OCI-LY7 (cell line): ENCODE results near the gene MGA. TPM values are rescaled to one million over a fixed set of nuclear protein-coding genes. Genes with fewer than 3 reads are reported as not detected.

Experiments used
- BruUV-seq: library from RNA; stranded (reverse); fragments of 400-500 nt; replicated peaks from 2 replicates; lab custom pipeline; 2021; lab: Mats Ljungman, UMichigan
- CTCF ChIA-PET: fragments of 300-600 bp; sonication (Branson Sonifier 250); formaldehyde crosslinking; loops from one replicate; lab custom pipeline; 2022; ENCODE audit warnings: antibody characterized with exemption; ENCODE audit not compliant: unreplicated experiment; lab: Charles Lee
- POLR2A ChIA-PET: fragments of 300-600 bp; sonication (Branson Sonifier 250); formaldehyde crosslinking; loops from one replicate; lab custom pipeline; 2022; ENCODE audit warnings: antibody characterized with exemption; lab: Charles Lee
- DNase-seq: peaks from one replicate; pipeline ENCODE4 v3.0.0-alpha.2; 2015; ENCODE audit warnings: low spot score
- H2AFZ ChIP-seq: fragments of 200-600 bp; sonication (generic), shearing (Covaris generic); 2 replicates; pipeline ENCODE4 v1.6.1; 2014; ENCODE audit warnings: mild to moderate bottlenecking, antibody characterized with exemption, low read length, moderate library complexity
- H3K27ac ChIP-seq: fragments of 200-600 bp; sonication (generic); 2 replicates; pipeline ENCODE4 v1.5.1; 2014; ENCODE audit warnings: mixed run types, low read depth, mild to moderate bottlenecking, moderate library complexity, low read length, inconsistent platforms; ENCODE audit not compliant: poor library complexity, severe bottlenecking
- H3K36me3 ChIP-seq: fragments of 200-600 bp; sonication (generic); 2 replicates; pipeline ENCODE4 v1.6.1; 2014; ENCODE audit warnings: mild to moderate bottlenecking, antibody characterized with exemption, low read length, moderate library complexity, mixed read lengths; ENCODE audit not compliant: insufficient read depth
- H3K4me1 ChIP-seq: fragments of 200-600 bp; sonication (generic); 2 replicates; pipeline ENCODE4 v1.5.1; 2014; ENCODE audit warnings: mild to moderate bottlenecking, low read length; ENCODE audit not compliant: insufficient read depth, poor library complexity, severe bottlenecking
- H3K4me2 ChIP-seq: fragments of 200-600 bp; sonication (generic); 2 replicates; pipeline ENCODE4 v1.6.1; 2014; ENCODE audit warnings: mild to moderate bottlenecking, low read length
- H3K4me3 ChIP-seq: fragments of 200-600 bp; sonication (generic); 2 replicates; pipeline ENCODE4 v1.5.1; 2014; ENCODE audit warnings: mild to moderate bottlenecking, low read depth, low read length; ENCODE audit not compliant: poor library complexity, severe bottlenecking
- H3K79me2 ChIP-seq: fragments of 200-600 bp; sonication (generic); 2 replicates; pipeline ENCODE4 v1.6.1; 2016; ENCODE audit warnings: low read depth, mild to moderate bottlenecking, low read length, moderate library complexity, mixed read lengths; ENCODE audit not compliant: insufficient read depth
- H3K9me2 ChIP-seq: fragments of 200-600 bp; sonication (generic); 2 replicates; pipeline ENCODE4 v1.6.1; 2016; ENCODE audit warnings: mild to moderate bottlenecking, low read length, mixed read lengths; ENCODE audit not compliant: insufficient read depth
- H3K9me3 ChIP-seq: fragments of 200-600 bp; sonication (generic); 2 replicates; pipeline ENCODE4 v1.6.1; 2014; ENCODE audit warnings: mild to moderate bottlenecking, mixed run types, low read length, mixed read lengths
- H4K20me1 ChIP-seq: fragments of 200-600 bp; sonication (generic); 2 replicates; pipeline ENCODE4 v1.6.1; 2014; ENCODE audit warnings: mild to moderate bottlenecking, antibody characterized with exemption, low read length, moderate library complexity, mixed read lengths; ENCODE audit not compliant: insufficient read depth
- EZH2phosphoT487 ChIP-seq: fragments of 200-600 bp; sonication (generic); IDR thresholded peaks from 2 replicates; pipeline ENCODE4 v1.6.1; 2018; ENCODE audit warnings: low read depth, borderline replicate concordance, mild to moderate bottlenecking, mixed run types, antibody characterized with exemption, low read length, moderate library complexity, mixed read lengths
- intact Hi-C: fragments of 100-400 bp; cut with micrococcal nuclease; formaldehyde crosslinking; loops from one replicate; pipeline ENCODE4 v1.10.0; 2022; ENCODE audit not compliant: unreplicated experiment
- total RNA-seq, 2 experiments: library from RNA; depleted of rRNA in 1 of 2; stranded (reverse); fragments of >200 nt in 1 of 2; shearing (Covaris generic) in 1 of 2; gene quantifications; 2 replicates each; pipeline ENCODE4 v1.2.3, GENCODE V29; 2014 to 2022
- TF ChIP-seq, protein P1 (sequence below): fragments of 200-600 bp; sonication (generic); conservative IDR thresholded peaks from 2 replicates; pipeline ENCODE4 v1.5.1; 2014; ENCODE audit warnings: mild to moderate bottlenecking, antibody characterized with exemption, low read length, moderate library complexity, mixed read lengths

The MGA gene
- total RNA-seq, 2 experiments from 2014 or later = 48.8 to 59.1 TPM

DNA sequence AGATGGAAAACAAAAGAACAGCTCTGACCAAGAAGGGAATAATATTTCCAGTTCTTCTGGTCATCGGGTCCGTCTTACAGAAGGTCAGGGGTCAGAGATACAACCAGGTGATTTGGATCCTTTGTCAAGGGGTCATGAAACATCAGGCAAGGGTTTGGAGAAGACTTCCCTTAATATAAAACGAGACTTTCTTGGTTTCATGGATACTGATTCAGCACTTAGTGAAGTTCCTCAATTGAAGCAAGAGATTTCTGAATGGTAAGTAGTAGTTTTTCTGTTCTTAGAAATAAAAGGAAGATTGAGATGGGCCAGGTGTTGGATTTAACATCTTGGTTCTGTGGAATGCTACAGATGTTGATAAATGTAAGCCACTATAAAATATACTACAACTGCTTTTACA, 9.5 kb downstream of the MGA start:
- peaks cover 37% of the 10 kb centered on the region for H4K20me1 ChIP-seq
- no peak overlapping the region for H3K27ac ChIP-seq
- POLR2A ChIA-PET = no interaction called here
- intact Hi-C loops = no loop called here
- no peak for DNase-seq
- H2AFZ ChIP-seq = no peak overlapping the region
- no TSS peak for BruUV-seq
- H3K4me2 ChIP-seq = no peak overlapping the region
- no peak overlapping the region for H3K4me3 ChIP-seq
- CTCF ChIA-PET = no interaction called here
- H3K9me3 ChIP-seq = no peaks in the 10 kb centered on the region
- no peaks in the 10 kb centered on the region for H3K9me2 ChIP-seq
- H3K79me2 ChIP-seq = peaks cover 100% of the 10 kb centered on the region
- peaks cover 27% of the 10 kb centered on the region for H3K4me1 ChIP-seq
- TF ChIP-seq, protein P1, sequence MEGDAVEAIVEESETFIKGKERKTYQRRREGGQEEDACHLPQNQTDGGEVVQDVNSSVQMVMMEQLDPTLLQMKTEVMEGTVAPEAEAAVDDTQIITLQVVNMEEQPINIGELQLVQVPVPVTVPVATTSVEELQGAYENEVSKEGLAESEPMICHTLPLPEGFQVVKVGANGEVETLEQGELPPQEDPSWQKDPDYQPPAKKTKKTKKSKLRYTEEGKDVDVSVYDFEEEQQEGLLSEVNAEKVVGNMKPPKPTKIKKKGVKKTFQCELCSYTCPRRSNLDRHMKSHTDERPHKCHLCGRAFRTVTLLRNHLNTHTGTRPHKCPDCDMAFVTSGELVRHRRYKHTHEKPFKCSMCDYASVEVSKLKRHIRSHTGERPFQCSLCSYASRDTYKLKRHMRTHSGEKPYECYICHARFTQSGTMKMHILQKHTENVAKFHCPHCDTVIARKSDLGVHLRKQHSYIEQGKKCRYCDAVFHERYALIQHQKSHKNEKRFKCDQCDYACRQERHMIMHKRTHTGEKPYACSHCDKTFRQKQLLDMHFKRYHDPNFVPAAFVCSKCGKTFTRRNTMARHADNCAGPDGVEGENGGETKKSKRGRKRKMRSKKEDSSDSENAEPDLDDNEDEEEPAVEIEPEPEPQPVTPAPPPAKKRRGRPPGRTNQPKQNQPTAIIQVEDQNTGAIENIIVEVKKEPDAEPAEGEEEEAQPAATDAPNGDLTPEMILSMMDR = no peak
- TF ChIP-seq EZH2phosphoT487 = no peak
- H3K36me3 ChIP-seq = peaks cover 45% of the 10 kb centered on the region

DNA sequence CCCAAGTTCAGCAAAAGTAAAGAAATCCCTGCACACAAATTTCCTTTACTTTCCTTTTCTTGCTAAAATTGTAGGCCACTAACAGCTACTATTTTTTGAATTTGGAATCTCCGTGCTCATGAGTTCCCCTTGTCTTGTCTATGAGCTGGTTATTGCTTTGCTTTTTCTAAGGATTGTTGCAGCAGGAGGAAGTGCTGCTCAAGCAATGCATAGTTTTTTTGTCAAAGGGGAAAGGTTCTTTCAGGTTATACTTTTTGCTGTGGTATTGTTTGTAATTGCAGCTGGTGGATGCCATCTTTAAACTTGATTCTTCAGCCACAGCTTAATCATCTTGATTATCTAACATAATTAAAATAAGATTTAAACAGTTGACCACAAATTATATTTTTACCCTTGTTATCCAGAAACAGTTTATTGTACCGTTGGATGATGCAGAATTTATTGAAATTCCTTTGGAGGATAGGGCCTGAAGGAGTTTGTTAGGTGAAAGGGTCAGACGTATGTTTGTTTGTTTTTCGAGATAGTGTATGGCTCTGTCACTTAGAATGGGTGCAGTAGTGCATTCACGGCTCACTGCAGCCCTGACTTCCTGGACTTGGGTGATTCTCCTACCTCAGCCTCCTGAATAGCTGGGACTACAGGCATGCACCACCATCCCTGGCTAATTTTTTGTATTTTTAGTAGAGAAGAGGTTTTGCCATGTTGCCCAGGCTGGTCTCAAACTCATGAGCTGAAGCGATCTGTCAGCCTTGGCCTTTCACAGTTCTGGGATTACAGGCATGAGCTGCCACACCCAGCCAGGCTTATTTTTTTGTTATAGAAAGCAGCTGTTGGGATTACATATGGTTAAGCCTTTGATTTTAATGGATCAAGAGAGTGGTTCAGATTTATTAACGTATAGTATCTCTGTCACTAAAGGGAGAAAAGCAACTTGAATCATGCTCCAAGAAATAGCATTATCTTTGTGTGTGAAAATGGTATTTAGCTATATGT, 11.7 kb downstream of the MGA start:
- intact Hi-C loops = no loop called here
- ChIA-PET POLR2A (interaction anchor here (0.5 to 0.6 kb wide), 2 partner anchors 11 to 817 kb away, joined by 3 read pairs; no protein-coding TSS in a partner anchor), CTCF (no interaction called here)
- Histone ChIP-seq H2AFZ (no peak overlapping the region), H3K36me3 (peaks cover 68% of the 10 kb centered on the region), H3K4me1 (peaks cover 14% of the 10 kb centered on the region), H3K27ac (no peak overlapping the region), H3K9me3 (no peaks in the 10 kb centered on the region), H3K79me2 (peaks cover 100% of the 10 kb centered on the region), H3K4me3 (no peak overlapping the region), H4K20me1 (peaks cover 19% of the 10 kb centered on the region), H3K4me2 (peak overlapping the region; percentile 44; the same call in 1 of the 2 replicates), H3K9me2 (no peaks in the 10 kb centered on the region)
- BruUV-seq = no TSS peak
- TF ChIP-seq, protein P1 = no peak
- TF ChIP-seq EZH2phosphoT487 = no peak
- no peak for DNase-seq
